ENCODE measurements around the gene SLC35A4. TPM values are rescaled to one million over a fixed set of nuclear protein-coding genes. Genes with fewer than 3 reads are reported as not detected.

Gene SLC35A4
- total RNA-seq, 2 experiments from 2014 or later, result 16.9 to 17.8 TPM

DNA sequence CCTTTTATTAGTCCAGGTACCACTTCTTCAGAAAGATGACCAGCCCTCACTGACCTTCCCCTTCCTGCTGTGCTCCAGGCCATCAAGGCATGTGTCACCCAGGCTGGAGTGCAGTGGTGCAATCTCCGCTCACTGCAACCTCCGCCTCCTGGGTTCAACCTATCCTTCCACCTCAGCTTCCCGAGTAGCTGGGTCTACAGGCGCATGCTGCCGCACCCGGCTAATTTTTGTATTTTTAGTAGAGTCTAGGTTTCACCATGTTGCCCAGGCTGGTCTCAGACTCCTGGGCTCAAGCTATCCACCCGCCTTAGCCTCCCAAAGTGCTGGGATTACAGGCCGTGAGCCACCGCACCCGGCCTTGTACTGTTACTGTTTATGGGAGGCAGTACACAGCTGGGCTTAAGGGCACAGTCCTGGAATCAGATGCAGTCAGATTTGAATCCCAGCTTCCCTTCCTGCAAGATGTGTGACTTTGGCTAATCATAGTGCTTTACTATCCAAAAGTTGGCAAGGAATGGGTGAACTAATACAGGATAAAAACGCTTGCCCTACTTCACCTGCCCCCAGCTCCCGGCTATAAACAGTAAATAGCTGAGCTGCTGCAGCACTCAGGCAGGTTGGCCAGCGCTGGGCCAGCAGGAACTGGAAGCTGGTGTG is 17.6 kb upstream of the SLC35A4 start:
- ChIA-PET CTCF (interaction anchor here (0.7 to 3.5 kb wide), 21 partner anchors 9 to 175 kb away, joined by 3 to 22 read pairs (median 4); partner anchors contain the start of genes APBB3, CD14, IK and NDUFA2), POLR2A (interaction anchor here (0.6 to 5.0 kb wide), 20 partner anchors 9 to 773 kb away, joined by 3 to 87 read pairs (median 10); partner anchors contain the start of genes ANKHD1, APBB3, CD14 and HARS1)
- H3K9me3 Mint-ChIP-seq, result no peaks in the 10 kb centered on the region
- H3K36me3 Mint-ChIP-seq (ENCODE audit: low read depth), result peaks cover 81% of the 10 kb centered on the region
- Histone ChIP-seq H3K4me3 (ENCODE audit: low read length) (peak overlapping the region; percentile 79), H3K27me3 (ENCODE audit: control insufficient read depth in 1 of 2, insufficient read depth in 2 of 2, low read length in 2 of 2) (no peaks in the 10 kb centered on the region), H3K27ac (ENCODE audit: low read depth in 1 of 2, low read length in 2 of 2) (peak overlapping the region; percentile 88 to 89), H3K4me1 (ENCODE audit: insufficient read depth, low read length) (peaks cover 31% of the 10 kb centered on the region), H3K36me3 (ENCODE audit: insufficient read depth, low read length) (peaks cover 40% of the 10 kb centered on the region), H3K9me3 (ENCODE audit: control insufficient read depth in 1 of 2, insufficient read depth in 1 of 2, low read length in 2 of 2) (no peaks in the 10 kb centered on the region)
- peak overlapping the region; percentile 96 for H3K27ac Mint-ChIP-seq
- H3K4me1 Mint-ChIP-seq (ENCODE audit: low read depth), result peaks cover 38% of the 10 kb centered on the region
- H3K27me3 Mint-ChIP-seq, result no peaks in the 10 kb centered on the region
- H3K4me3 Mint-ChIP-seq, result peak overlapping the region; percentile 96
- ATAC-seq (ENCODE audit: poor library complexity), result peak; percentile 0
- intact Hi-C loops (cut with DNase I, micrococcal nuclease), result loop anchor here (1.0 to 5.0 kb wide), 5 partner anchors 17 to 165 kb away; partner anchors contain the start of genes ANKHD1 (in 2 of the 2), TMCO6 (in 2 of the 2), APBB3 (in 1 of the 2) and SLC35A4 (in 1 of the 2)
- TF ChIP-seq, protein P1, sequence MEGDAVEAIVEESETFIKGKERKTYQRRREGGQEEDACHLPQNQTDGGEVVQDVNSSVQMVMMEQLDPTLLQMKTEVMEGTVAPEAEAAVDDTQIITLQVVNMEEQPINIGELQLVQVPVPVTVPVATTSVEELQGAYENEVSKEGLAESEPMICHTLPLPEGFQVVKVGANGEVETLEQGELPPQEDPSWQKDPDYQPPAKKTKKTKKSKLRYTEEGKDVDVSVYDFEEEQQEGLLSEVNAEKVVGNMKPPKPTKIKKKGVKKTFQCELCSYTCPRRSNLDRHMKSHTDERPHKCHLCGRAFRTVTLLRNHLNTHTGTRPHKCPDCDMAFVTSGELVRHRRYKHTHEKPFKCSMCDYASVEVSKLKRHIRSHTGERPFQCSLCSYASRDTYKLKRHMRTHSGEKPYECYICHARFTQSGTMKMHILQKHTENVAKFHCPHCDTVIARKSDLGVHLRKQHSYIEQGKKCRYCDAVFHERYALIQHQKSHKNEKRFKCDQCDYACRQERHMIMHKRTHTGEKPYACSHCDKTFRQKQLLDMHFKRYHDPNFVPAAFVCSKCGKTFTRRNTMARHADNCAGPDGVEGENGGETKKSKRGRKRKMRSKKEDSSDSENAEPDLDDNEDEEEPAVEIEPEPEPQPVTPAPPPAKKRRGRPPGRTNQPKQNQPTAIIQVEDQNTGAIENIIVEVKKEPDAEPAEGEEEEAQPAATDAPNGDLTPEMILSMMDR (IDR thresholded peaks at IDR 0.05), result no peak
- DNase-seq, result peak in 1 of 14 experiments; percentile 48

- Mint-ChIP-seq H3K27me3 (no peaks in the 10 kb centered on the region), H3K4me3 (peak within 1 kb of the TSS; percentile 96), H3K4me1 (ENCODE audit: low read depth) (peaks cover 38% of the 10 kb centered on the region), H3K27ac (peak within 1 kb of the TSS; percentile 96), H3K36me3 (ENCODE audit: low read depth) (peaks cover 77% of the 10 kb centered on the region), H3K9me3 (no peaks in the 10 kb centered on the region)
- POLR2A ChIA-PET, result interaction anchor here (0.6 to 5.0 kb wide), 27 partner anchors 8 to 773 kb away, joined by 3 to 87 read pairs (median 7); partner anchors contain the start of genes ANKHD1, APBB3, CD14 and HARS1
- intact Hi-C loops (cut with DNase I, micrococcal nuclease), result loop anchor here (1.0 to 5.0 kb wide), 6 partner anchors 17 to 165 kb away; partner anchors contain the start of genes ANKHD1 (in 2 of the 2), APBB3 (in 2 of the 2), SLC35A4 (in 2 of the 2) and TMCO6 (in 2 of the 2)
- H3K27ac ChIP-seq (ENCODE audit: low read depth in 1 of 2, low read length in 2 of 2), result peak within 1 kb of the TSS; percentile 88 to 89
- H3K36me3 ChIP-seq (ENCODE audit: insufficient read depth, low read length), result peaks cover 41% of the 10 kb centered on the region
- H3K9me3 ChIP-seq (ENCODE audit: control insufficient read depth in 1 of 2, insufficient read depth in 1 of 2, low read length in 2 of 2), result no peaks in the 10 kb centered on the region
- DNase-seq, result peak; percentile 79 to 95 (median 86)
- peak; percentile 97 for ATAC-seq (ENCODE audit: poor library complexity)
- peak within 1 kb of the TSS; percentile 79 for H3K4me3 ChIP-seq (ENCODE audit: low read length)
- H3K27me3 ChIP-seq (ENCODE audit: control insufficient read depth in 1 of 2, insufficient read depth in 2 of 2, low read length in 2 of 2), result no peaks in the 10 kb centered on the region
- TF ChIP-seq, protein P1 (IDR thresholded peaks at IDR 0.05), result peak; percentile 72
- peaks cover 31% of the 10 kb centered on the region for H3K4me1 ChIP-seq (ENCODE audit: insufficient read depth, low read length)
- CTCF ChIA-PET, result interaction anchor here (0.7 to 3.5 kb wide), 22 partner anchors 9 to 175 kb away, joined by 3 to 22 read pairs (median 4); partner anchors contain the start of genes APBB3, CD14, IK and NDUFA2
Observed at GRCh38 chr5:140547508-140548299, 16.9 kb upstream of the SLC35A4 start, which contains the start of gene EIF4EBP3. Gene EIF4EBP3 (plus strand): TSS chr5:140547662. CDS start chr5:140547738, 76 bp downstream.

- Histone ChIP-seq H3K27me3 (ENCODE audit: control insufficient read depth in 1 of 2, insufficient read depth in 2 of 2, low read length in 2 of 2) (no peaks in the 10 kb centered on the region), H3K36me3 (ENCODE audit: insufficient read depth, low read length) (peaks cover 43% of the 10 kb centered on the region), H3K4me1 (ENCODE audit: insufficient read depth, low read length) (peaks cover 31% of the 10 kb centered on the region), H3K27ac (ENCODE audit: low read depth in 1 of 2, low read length in 2 of 2) (peak overlapping the region; percentile 88 to 89), H3K4me3 (ENCODE audit: low read length) (peak overlapping the region; percentile 79), H3K9me3 (ENCODE audit: control insufficient read depth in 1 of 2, insufficient read depth in 1 of 2, low read length in 2 of 2) (no peaks in the 10 kb centered on the region)
- Mint-ChIP-seq H3K4me3 (peak overlapping the region; percentile 96), H3K27ac (peak overlapping the region; percentile 96), H3K4me1 (ENCODE audit: low read depth) (peaks cover 44% of the 10 kb centered on the region), H3K9me3 (no peaks in the 10 kb centered on the region), H3K36me3 (ENCODE audit: low read depth) (peaks cover 79% of the 10 kb centered on the region), H3K27me3 (no peaks in the 10 kb centered on the region)
- ChIA-PET CTCF (interaction anchor here (1.1 to 3.5 kb wide), 15 partner anchors 9 to 172 kb away, joined by 3 to 22 read pairs (median 4); partner anchors contain the start of genes APBB3, CD14, IK and NDUFA2), POLR2A (interaction anchor here (0.9 to 5.0 kb wide), 18 partner anchors 8 to 163 kb away, joined by 3 to 87 read pairs (median 14); partner anchors contain the start of genes ANKHD1, APBB3, CD14 and HARS1)
- intact Hi-C loops (cut with DNase I, micrococcal nuclease), result loop anchor here (2.0 to 5.0 kb wide), 4 partner anchors 17 to 164 kb away; partner anchors contain the start of genes ANKHD1 (in 2 of the 2), APBB3 (in 1 of the 2), SLC35A4 (in 1 of the 2) and TMCO6 (in 1 of the 2)
- TF ChIP-seq, protein P1 (IDR thresholded peaks at IDR 0.05), result no peak
- DNase-seq, result no peak
- peak; percentile 10 for ATAC-seq (ENCODE audit: poor library complexity)
Observed at GRCh38 chr5:140548300-140548688, 16.3 kb upstream of the SLC35A4 start.
